ENCODE measurements around the gene CEL.

DNA sequence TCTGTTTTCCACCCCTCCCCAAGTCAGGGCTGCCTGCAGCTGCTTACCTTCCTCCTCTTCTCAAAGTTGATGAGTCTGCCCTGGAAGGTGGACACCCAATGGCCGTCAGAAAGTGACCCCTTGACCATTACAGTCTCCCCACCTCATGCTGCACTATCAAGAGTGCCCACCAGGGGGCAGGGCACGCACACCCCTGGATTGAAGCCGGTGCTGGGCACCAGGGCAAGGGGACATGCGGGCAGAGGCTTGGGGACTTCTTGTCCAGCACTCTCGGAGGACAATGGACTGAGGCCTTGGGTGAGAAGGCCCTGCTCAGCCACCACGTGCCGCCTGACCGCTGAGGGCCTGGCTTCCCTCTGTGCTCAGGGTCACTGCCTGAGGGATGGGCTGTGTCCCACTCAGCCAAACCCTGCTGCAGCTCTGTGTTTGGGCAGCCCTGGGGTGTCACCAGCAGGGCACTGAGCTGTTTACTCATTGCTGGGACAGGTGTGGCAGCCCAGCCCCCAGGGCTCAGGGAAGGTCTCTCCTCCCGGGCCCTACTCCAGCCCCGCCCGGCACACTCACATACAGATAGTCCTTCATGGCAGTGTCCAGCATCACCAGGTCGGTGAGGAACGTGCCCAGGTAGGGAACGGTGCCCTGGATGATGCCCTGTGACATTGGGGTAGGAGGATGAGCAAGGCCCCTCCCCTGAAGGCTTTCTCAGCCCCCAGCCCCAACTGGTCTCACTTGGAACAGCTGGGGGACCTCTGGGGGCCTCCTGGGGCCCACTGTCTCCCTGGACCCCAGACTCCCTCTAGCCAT is 41.6 kb downstream of the CEL start:
- TF ChIP-seq CTCF (IDR thresholded peaks at IDR 0.05) = peak; percentile 81 to 97 (median 94)
- no peak for TF ChIP-seq POLR2A (IDR thresholded peaks at IDR 0.05)
